ENCODE measurements around the gene CHM. TPM values are rescaled to one million over a fixed set of nuclear protein-coding genes. Genes with fewer than 3 reads are reported as not detected.

Gene CHM
- total and polyA plus RNA-seq, 2 of the 8 experiments (the other 6 are each of a cell fraction or from before 2014, with no cell fraction given) = 8.6 to 15.5 TPM

DNA sequence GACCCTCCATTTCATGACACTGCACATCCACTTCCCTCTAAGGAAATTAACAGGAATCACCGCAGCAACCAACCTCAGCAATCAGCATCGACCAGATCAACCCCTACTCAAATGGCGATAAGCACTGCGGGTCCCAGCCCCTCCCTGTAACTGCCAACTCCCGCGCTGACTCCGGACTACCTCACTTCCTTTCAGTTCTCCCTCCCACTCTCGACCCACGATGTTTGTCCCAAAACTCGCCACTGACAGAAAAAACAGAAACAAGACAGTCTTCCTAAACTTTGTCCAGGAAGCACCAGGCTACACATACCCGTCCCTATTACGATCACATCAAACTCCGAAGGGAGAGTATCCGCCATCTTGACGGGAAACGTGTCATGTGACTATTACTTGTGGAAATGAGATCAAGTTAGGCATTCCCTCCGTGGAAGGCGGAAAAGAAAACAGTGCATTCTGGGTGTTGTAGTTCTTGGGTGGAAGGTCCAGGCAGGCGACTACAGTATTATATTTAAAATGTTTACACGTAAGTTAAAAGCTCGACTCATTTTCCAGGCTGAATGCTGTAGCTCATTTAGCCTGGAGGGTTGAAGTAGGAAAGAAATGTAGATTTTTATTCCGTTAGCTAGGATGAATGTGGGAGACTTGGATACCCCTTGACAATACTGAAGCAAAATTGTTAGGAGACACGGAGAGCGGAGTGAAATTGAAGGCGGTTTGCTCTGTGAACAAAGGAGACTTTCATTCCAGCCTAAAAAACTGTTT is at the start of gene CHM (continued):
- TF ChIP-seq CTCF (IDR thresholded peaks at IDR 0.05; ENCODE audit: control extremely low read depth in 1 of 3, insufficient read depth in 1 of 3, low read depth in 1 of 3, low read length in 3 of 3) (no peak), MAFK (IDR thresholded peaks at IDR 0.05; ENCODE audit: low read depth, low read length) (no peak), BRCA1 (IDR thresholded peaks at IDR 0.05; ENCODE audit: low read depth, low read length) (no peak), CHD7 (IDR thresholded peaks at IDR 0.05; ENCODE audit: insufficient replicate concordance, low read length) (no peak), RFX5 (IDR thresholded peaks at IDR 0.05; ENCODE audit: borderline replicate concordance, low read depth, low read length) (no peak), SP1 (IDR thresholded peaks at IDR 0.05; ENCODE audit: low read depth, low read length) (no peak), SP4 (IDR thresholded peaks at IDR 0.05; ENCODE audit: low read length) (no peak), TCF12 (IDR thresholded peaks at IDR 0.05; ENCODE audit: low read depth, low read length) (no peak)
